ENCODE measurements around the gene SLC35F3. TPM values are rescaled to one million over a fixed set of nuclear protein-coding genes. Genes with fewer than 3 reads are reported as not detected.

SLC35F3 gene
- total RNA-seq, 1 donor from 2014 or later, result 0.57 TPM

DNA sequence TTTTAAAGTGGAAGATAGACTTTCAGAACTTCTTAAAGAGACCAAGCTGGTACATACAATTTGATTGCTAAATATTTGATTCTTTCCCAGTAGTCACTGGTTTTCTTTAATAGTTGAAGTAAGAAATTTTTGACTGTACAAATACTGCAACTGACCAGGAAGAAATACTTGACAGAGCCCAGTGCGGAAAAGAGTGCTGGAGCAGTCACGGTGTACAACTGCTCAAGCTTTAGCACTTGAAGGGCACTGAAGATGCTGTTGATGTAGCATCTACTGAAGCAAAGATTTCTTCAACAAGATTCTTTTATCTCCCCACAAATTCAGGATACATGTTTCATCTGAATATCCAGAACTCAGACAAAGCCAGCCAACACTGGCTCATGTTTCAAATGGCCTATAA lies 41.5 kb downstream of the SLC35F3 start:
- Histone ChIP-seq H3K27ac (ENCODE audit: low read depth, low read length) (peak overlapping the region; percentile 13), H3K9ac (ENCODE audit: low read length) (no peak overlapping the region), H4K20me1 (ENCODE audit: insufficient read depth, low read length) (no peaks in the 10 kb centered on the region), H3K4me1 (ENCODE audit: insufficient read depth, low read length) (no peaks in the 10 kb centered on the region), H2AFZ (ENCODE audit: low read depth, low read length) (no peak overlapping the region), H3K4me2 (ENCODE audit: low read length) (no peak overlapping the region), H3K9me3 (ENCODE audit: insufficient read depth, low read depth, low read length) (no peaks in the 10 kb centered on the region), H3K27me3 (ENCODE audit: insufficient read depth, low read length) (no peaks in the 10 kb centered on the region), H3K79me2 (ENCODE audit: insufficient read depth, low read length) (no peaks in the 10 kb centered on the region), H3K36me3 (ENCODE audit: insufficient read depth, low read length) (no peaks in the 10 kb centered on the region), H3K4me3 (ENCODE audit: insufficient read depth, low read depth, low read length) (no peak overlapping the region)
- TF ChIP-seq CTCF (IDR thresholded peaks at IDR 0.05; ENCODE audit: insufficient read depth, low read depth, low read length) (no peak), EZH2 (IDR thresholded peaks at IDR 0.05; ENCODE audit: insufficient read depth, low read length) (no peak)
- no peaks in the 10 kb centered on the region for H3K36me3 Mint-ChIP-seq (ENCODE audit: low read depth, unreplicated experiment)
- H3K27ac Mint-ChIP-seq (ENCODE audit: unreplicated experiment), result no peak overlapping the region
- peaks cover 7% of the 10 kb centered on the region for H3K4me1 Mint-ChIP-seq (ENCODE audit: low read depth, unreplicated experiment)
- DNase-seq (ENCODE audit: low read depth) (no peak), FAIRE-seq (no peak)
- H3K27me3 Mint-ChIP-seq (ENCODE audit: low read depth, unreplicated experiment), result peaks cover 4% of the 10 kb centered on the region
- H3K9me3 Mint-ChIP-seq (ENCODE audit: unreplicated experiment), result peaks cover 4% of the 10 kb centered on the region
- no peak overlapping the region for H3K4me3 Mint-ChIP-seq (ENCODE audit: unreplicated experiment)

GRCh38 chr1:233946724-233947123 lies 42.2 kb downstream of the SLC35F3 start:
- Mint-ChIP-seq H3K36me3 (ENCODE audit: low read depth, unreplicated experiment) (no peaks in the 10 kb centered on the region), H3K9me3 (ENCODE audit: unreplicated experiment) (peaks cover 7% of the 10 kb centered on the region), H3K27ac (ENCODE audit: unreplicated experiment) (no peak overlapping the region), H3K4me3 (ENCODE audit: unreplicated experiment) (no peak overlapping the region), H3K27me3 (ENCODE audit: low read depth, unreplicated experiment) (peaks cover 4% of the 10 kb centered on the region), H3K4me1 (ENCODE audit: low read depth, unreplicated experiment) (peaks cover 6% of the 10 kb centered on the region)
- FAIRE-seq (no peak), DNase-seq (ENCODE audit: low read depth) (no peak)
- Histone ChIP-seq H3K9ac (ENCODE audit: low read length) (no peak overlapping the region), H3K4me1 (ENCODE audit: insufficient read depth, low read length) (no peaks in the 10 kb centered on the region), H3K27ac (ENCODE audit: low read depth, low read length) (no peak overlapping the region), H3K79me2 (ENCODE audit: insufficient read depth, low read length) (no peaks in the 10 kb centered on the region), H2AFZ (ENCODE audit: low read depth, low read length) (no peak overlapping the region), H3K27me3 (ENCODE audit: insufficient read depth, low read length) (no peaks in the 10 kb centered on the region), H3K36me3 (ENCODE audit: insufficient read depth, low read length) (no peaks in the 10 kb centered on the region), H3K4me3 (ENCODE audit: insufficient read depth, low read depth, low read length) (no peak overlapping the region), H4K20me1 (ENCODE audit: insufficient read depth, low read length) (no peaks in the 10 kb centered on the region), H3K9me3 (ENCODE audit: insufficient read depth, low read depth, low read length) (no peaks in the 10 kb centered on the region), H3K4me2 (ENCODE audit: low read length) (no peak overlapping the region)
- no peak for TF ChIP-seq EZH2 (IDR thresholded peaks at IDR 0.05; ENCODE audit: insufficient read depth, low read length)

- DNase-seq (ENCODE audit: low read depth), result no peak
- Histone ChIP-seq H2AFZ (ENCODE audit: low read depth, low read length) (no peak overlapping the region), H3K9ac (ENCODE audit: low read length) (no peak overlapping the region), H3K4me1 (ENCODE audit: insufficient read depth, low read length) (no peaks in the 10 kb centered on the region), H3K27me3 (ENCODE audit: insufficient read depth, low read length) (no peaks in the 10 kb centered on the region), H3K9me3 (ENCODE audit: insufficient read depth, low read depth, low read length) (peaks cover 5% of the 10 kb centered on the region), H3K4me2 (ENCODE audit: low read length) (no peak overlapping the region), H3K27ac (ENCODE audit: low read depth, low read length) (no peak overlapping the region), H3K79me2 (ENCODE audit: insufficient read depth, low read length) (no peaks in the 10 kb centered on the region), H3K4me3 (ENCODE audit: insufficient read depth, low read depth, low read length) (no peak overlapping the region), H4K20me1 (ENCODE audit: insufficient read depth, low read length) (no peaks in the 10 kb centered on the region), H3K36me3 (ENCODE audit: insufficient read depth, low read length) (no peaks in the 10 kb centered on the region)
- Mint-ChIP-seq H3K9me3 (ENCODE audit: unreplicated experiment) (peaks cover 11% of the 10 kb centered on the region), H3K4me3 (ENCODE audit: unreplicated experiment) (no peak overlapping the region), H3K4me1 (ENCODE audit: low read depth, unreplicated experiment) (no peaks in the 10 kb centered on the region), H3K36me3 (ENCODE audit: low read depth, unreplicated experiment) (no peaks in the 10 kb centered on the region), H3K27ac (ENCODE audit: unreplicated experiment) (no peak overlapping the region), H3K27me3 (ENCODE audit: low read depth, unreplicated experiment) (peaks cover 4% of the 10 kb centered on the region)
- FAIRE-seq, result no peak
- TF ChIP-seq EZH2 (IDR thresholded peaks at IDR 0.05; ENCODE audit: insufficient read depth, low read length) (no peak), CTCF (IDR thresholded peaks at IDR 0.05; ENCODE audit: insufficient read depth, low read depth, low read length) (no peak)
These were observed 47.3 kb downstream of the SLC35F3 start for GRCh38 chr1:233951804-233952203.

Data from astrocyte (in vitro differentiated cells and primary cell).